Epithelial cell of prostate (primary cell): ENCODE measurements around the gene ZDHHC18.
"Not testable (repeated sequence)": the region's sequence is repeated elsewhere in the genome, so short reads cannot be mapped to it uniquely, and the experiment has no call there.

Source experiments
- DNase-seq: peaks from one replicate; pipeline ENCODE4 v3.0.0-alpha.2; 2011; ENCODE audit warnings: low read depth, low spot score
- H3K27ac ChIP-seq: fragments of 450-650 bp; 2 replicates; pipeline ENCODE4 v1.5.1; 2017; ENCODE audit warnings: mild to moderate bottlenecking

The ZDHHC18 gene

GRCh38 chr1:26790551-26790953 is 35.9 kb upstream of the ZDHHC18 start:
- H3K27ac ChIP-seq: no peak overlapping the region
- DNase-seq: no peak

- no peak overlapping the region for H3K27ac ChIP-seq
- no peak for DNase-seq
Measured at GRCh38 chr1:26791148-26791547, 35.3 kb upstream of the ZDHHC18 start.

DNA sequence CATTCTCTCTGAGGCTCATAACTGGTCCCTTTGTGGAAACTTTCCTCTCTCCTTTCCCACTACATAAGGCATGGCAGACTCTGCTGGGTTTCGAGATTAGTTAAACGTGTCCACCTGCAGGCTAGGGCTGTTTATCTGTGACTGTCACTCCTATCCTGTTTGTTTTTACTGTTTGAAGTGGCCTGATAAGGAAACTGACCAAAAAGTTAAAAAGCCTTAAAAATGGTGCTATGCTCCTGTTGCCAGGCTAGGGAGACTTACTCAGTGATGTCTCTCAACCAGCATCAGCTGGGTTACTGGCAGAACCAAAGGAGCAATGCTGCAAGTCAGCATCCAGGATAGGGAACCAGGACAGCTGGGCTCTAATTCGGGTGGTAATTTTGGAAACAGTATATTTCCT is 34.9 kb upstream of the ZDHHC18 start:
- no peak for DNase-seq
- no peak overlapping the region for H3K27ac ChIP-seq

DNA sequence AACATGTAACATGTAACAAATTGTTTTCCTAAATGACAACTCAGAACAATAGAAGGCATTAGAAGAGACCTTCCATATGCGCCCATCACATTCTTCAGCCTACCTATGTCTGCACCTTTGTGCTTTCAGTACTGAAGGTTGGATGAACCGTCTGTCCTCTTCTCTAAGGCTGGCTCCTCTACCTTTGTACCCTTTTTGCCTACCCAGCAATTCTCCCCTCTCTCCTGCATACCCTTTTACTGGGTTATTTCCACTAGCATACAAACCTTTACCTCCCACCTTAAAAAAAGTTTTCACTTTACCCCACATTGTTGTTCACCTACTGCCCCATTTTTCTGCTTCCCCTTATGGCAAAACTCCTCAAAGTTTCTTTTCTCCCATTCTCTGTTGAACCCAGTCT is 33.6 kb upstream of the ZDHHC18 start:
- H3K27ac ChIP-seq: no peak overlapping the region
- DNase-seq: no peak

GRCh38 chr1:26794391-26794790 is 32.1 kb upstream of the ZDHHC18 start:
- no peak overlapping the region for H3K27ac ChIP-seq
- no peak for DNase-seq

DNA sequence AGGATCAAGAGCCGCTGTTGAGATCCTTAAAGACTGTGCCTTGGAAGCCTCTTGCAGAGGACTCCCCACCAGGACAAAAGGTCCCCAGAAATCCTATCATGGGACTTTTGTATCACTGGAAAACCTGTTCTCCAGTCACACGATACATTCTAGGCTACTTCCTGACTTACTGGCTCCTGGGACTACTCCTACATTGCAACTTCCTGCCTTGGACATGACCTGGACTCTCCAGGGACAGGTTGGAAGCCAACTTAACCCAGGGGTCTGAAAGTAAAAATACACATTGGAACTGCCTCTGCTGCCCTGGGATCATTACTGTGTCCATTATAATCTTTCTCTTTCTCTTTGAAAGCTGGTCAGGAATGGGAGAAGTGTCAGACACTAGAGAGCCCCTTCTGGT is 28.9 kb upstream of the ZDHHC18 start:
- no peak for DNase-seq
- H3K27ac ChIP-seq: no peak overlapping the region

DNA sequence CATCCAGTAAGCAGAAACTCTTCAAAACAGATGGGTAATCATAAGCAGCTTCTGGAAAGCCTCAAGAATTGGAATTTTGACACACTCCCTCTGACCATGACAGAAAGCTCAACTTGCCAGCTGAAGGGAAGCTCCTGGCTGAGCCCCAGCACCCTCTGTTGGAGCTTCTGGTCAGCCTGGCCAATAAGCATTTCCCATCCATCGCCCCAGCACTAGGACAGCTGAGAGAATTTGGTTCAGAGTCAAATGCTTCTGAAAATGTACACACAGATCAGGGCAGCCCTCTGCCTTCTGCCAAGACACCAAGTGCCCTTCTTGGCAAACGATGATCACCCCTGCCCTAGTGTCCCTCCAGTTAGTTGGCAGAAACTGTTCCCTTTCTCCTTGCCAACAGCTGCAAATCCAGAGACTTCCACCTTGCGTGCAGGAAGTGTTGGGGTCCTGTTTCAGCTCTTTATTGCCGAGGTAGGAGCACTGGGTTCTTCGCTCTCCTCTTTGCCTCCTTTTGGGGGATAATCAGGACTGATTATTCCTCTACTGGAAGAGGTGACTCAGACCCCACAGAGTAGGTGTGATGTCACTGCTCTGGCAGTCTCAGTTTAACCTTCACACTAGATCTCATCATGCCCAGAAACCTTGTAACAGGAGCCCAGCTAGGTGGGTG is 26.9 kb upstream of the ZDHHC18 start:
- no peak for DNase-seq
- H3K27ac ChIP-seq: peak overlapping the region; percentile 75

DNA sequence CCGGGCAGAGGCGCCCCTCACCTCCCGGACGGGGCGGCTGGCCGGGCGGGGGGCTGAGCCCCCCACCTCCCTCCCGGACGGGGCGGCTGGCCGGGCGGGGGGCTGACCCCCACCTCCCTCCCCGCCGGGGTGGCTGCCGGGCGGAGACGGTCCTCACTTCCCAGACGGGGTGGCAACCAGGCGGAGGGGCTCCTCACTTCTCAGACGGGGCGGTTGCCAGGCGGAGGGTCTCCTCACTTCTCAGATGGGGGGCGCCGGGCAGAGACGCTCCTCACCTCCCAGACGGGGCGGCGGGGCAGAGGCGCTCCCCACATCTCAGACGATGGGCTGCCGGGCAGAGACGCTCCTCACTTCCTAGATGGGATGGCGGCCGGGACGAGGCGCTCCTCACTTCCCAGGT is 22.6 kb upstream of the ZDHHC18 start:
- DNase-seq, H3K27ac ChIP-seq: not testable (repeated sequence)

DNA sequence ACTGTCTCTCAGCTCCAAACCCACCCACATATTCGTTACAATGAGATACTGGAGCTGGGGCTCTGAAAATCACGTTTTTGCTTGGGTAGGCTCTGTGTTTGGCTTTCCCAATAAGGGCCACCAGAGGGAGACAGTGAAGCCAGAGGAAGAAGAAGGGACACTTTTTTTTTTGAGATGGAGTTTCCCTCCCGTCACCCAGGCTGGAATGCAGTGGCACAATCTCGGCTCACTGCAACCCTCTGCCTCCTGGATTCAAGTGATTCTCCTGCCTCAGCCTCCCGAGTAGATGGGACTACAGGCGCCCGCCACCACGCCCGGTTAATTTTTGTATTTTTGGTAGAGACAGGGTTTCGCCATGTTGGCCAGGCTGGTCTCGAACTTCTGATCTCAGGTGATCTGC is 16.4 kb upstream of the ZDHHC18 start:
- not testable (repeated sequence) for DNase-seq, H3K27ac ChIP-seq

DNA sequence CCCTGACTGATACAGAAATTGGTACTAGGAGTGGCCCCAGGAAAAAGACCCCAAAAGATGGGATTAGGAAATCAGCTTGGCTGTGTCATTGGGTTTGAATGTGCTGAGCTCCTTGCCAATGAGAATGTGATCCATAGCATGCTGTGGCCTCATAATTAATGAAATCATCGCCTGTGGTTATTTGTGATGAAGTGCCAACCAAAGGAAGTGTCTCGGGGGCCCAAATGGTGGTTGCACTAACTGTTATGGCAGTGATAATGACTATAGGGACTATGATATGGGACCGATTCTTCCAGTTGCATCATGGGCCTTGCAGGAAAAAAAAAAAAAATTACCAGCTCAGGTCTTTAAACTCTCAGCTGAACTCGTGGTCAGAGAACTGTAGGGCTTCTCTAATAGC is 15.4 kb upstream of the ZDHHC18 start:
- no peak for DNase-seq
- no peak overlapping the region for H3K27ac ChIP-seq

- no peak for DNase-seq
- H3K27ac ChIP-seq: no peak overlapping the region
Measured at GRCh38 chr1:26811708-26812107, 14.8 kb upstream of the ZDHHC18 start.

DNA sequence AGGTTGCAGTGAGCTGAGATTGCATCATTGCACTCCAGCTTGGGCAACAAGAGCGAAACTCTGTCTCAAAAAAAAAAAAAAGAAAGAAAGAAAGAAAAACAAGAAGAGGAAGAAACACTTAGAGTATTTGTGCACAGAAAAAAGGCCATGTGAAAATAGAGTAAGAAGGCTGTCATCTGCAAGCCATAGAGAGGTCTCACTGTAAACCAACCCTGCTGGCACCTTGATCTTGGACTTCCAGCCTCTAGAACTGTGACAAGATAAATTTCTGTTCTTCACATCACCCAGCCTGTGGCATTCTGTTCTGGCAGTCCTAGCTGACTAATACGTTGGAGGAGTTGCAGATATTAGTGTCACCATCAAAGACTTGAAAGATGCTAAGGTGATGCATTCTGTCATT is 12.1 kb upstream of the ZDHHC18 start:
- H3K27ac ChIP-seq: no peak overlapping the region
- DNase-seq: no peak

- H3K27ac ChIP-seq: no peak overlapping the region
- no peak for DNase-seq
Measured at GRCh38 chr1:26814893-26815292, 11.6 kb upstream of the ZDHHC18 start.

DNA sequence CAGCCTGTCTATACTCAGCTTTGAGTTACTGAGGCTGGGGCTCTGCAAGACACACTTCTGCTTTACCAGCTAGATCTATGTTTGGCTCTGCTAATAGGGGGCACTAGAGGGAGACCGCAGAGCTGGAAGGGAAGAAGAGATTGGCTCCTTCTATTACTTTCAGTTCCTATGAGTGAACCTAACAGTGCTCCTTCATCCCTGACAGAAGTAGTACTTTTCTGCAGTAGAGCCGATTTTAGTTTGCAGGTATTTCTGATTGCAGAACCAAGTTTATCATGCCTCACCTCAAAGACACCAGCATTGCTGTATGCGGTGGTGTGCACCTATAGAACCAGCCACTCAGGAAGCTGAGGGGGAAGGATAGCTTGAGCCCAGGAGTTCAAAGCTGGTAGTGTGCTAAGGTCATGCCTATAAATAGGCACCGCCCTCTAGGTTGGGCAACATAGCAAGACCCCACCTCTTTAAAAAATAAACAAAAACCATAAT is 5.7 kb upstream of the ZDHHC18 start:
- no peak overlapping the region for H3K27ac ChIP-seq

GRCh38 chr1:26822737-26823395 is 3.6 kb upstream of the ZDHHC18 start:
- no peak overlapping the region for H3K27ac ChIP-seq

More for the DNA sequence above, 5.7 kb upstream of the ZDHHC18 start:
- DNase-seq: no peak

DNA sequence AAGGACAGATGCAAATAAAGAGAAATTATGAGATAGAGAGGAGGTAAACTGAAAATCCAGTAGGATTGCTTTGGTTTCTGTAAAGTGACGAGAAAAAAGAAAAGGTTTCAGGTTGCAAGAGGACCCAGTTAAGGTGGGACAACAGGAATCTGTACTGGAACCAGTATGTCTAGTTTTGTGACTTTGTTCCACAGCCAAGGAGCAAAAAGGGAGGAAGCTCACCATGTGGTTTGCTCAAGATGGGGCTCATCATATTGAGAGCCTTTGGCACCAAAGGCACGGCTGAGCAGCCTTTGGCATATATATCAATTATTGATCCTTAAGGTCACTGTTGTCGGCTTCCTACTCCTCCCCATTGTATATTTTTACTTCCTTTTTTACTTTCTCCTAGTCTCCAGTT is 1.8 kb upstream of the ZDHHC18 start:
- no peak for DNase-seq
- H3K27ac ChIP-seq: peak overlapping the region; percentile 40

More at GRCh38 chr1:26822737-26823395, 3.6 kb upstream of the ZDHHC18 start:
- no peak for DNase-seq

GRCh38 chr1:26827106-26827604 is 667 bp downstream of the ZDHHC18 start:
- no peak overlapping the region for H3K27ac ChIP-seq
- DNase-seq: no peak

DNA sequence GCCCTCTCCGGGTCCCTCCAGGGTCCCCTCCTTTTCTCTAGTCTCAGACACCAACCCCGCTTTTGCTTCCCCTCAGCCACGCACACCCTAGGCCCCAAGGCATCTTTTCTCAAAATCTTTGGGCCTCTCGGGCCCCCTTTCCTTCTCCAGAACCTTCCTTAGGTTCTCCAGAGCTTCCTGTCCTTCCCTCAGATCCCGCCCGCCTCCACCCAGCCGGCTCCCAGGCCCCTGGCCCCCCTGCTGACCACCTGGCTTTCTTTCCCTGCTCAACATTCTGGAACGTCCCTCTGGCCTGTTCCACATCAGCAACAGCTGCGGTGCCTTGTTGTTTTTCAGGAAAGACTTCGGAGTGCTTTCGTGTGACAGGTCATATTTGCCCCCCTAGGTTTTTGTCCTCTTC is 1.2 kb downstream of the ZDHHC18 start:
- no peak overlapping the region for H3K27ac ChIP-seq
- no peak for DNase-seq

GRCh38 chr1:26828411-26828991 is 2.0 kb downstream of the ZDHHC18 start:
- H3K27ac ChIP-seq: no peak overlapping the region
- no peak for DNase-seq

DNA sequence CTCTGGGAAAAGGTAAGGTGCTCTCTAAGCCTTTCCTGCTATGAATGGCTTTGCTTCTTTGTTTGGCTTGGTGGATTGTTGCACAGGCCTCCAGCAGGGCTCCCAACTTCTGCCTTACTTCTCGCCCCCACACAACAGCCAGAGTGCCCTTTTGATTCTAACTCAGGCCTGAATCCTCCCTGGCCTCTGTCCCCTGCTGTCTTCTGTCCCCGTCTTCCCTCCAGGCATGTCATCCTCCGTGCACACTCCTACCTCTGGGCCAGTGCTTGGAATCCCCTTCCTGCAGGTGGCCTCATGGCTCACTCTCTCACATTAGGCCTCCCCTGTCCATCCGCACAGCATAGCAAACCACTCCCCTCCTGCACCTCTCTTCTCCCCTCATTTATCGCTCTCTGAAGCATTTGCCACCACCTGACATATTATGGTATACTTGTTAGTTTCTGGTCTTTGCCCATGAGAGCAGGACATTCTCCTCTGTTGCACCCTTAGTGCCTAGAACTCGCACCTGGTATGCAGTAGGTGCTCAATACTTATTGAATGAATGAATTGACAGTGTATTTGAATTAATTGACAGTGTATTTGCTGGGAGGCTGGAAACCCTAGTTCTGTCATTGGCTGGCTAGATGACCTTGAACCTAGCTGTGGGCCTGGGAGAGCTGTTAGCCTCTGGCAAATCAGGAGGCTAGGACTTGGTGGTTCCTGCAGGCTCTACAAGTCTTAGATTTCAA is 2.9 kb downstream of the ZDHHC18 start:
- no peak for DNase-seq
- no peak overlapping the region for H3K27ac ChIP-seq

DNA sequence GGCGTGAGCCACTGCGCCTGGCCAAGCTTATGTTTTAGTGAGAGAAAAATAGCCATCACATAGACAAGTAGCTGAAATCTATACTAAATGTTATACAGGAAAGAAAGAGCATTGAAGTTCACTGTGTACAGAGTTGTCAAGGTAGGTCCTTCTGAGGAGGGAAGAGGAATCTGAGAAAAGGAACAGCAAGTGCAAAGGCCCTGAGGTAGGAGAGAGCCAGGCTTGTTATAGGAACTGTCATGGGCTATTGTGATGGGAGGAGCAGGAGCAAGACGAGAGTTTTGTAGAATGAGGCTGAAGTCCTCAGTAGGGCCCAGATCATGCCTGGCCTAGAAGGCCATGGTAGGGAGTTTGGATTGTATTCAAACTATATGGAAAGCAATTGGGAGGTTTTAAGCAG is 4.6 kb downstream of the ZDHHC18 start:
- DNase-seq: no peak
- H3K27ac ChIP-seq: no peak overlapping the region
